HepG2 (cell line): ENCODE measurements around the gene WDR45B. TPM values are rescaled to one million over a fixed set of nuclear protein-coding genes. Genes with fewer than 3 reads are reported as not detected.
A peak's percentile ranks its signal among the peaks of the same experiment; 100 is the strongest.

Experiments used
- FOXP1 ChIP-seq, 2 experiments: fragments of 450-650 bp in 1 of 2; IDR thresholded peaks; 2 replicates each; pipeline ENCODE4 v1.6.1; 2017 to 2018; ENCODE audit warnings: antibody characterized with exemption in 1 of 2
- HOXA3 ChIP-seq: sonication (generic); formaldehyde crosslinking; IDR thresholded peaks from 2 replicates; pipeline ENCODE4 v1.5.0; 2020; ENCODE audit warnings: missing genetic modification reagents
- HOXA7 ChIP-seq: sonication (generic); formaldehyde crosslinking; IDR thresholded peaks from 2 replicates; pipeline ENCODE4 v1.8.1; 2022; ENCODE audit warnings: mild to moderate bottlenecking, missing genetic modification reagents, moderate library complexity
- NCOA2 ChIP-seq: sonication (generic); formaldehyde crosslinking; IDR thresholded peaks from 2 replicates; pipeline ENCODE4 v1.8.0; 2022; ENCODE audit warnings: inconsistent platforms
- NFE2L1 ChIP-seq: sonication (generic); formaldehyde crosslinking; IDR thresholded peaks from 2 replicates; pipeline ENCODE4 v1.4.0; 2020; ENCODE audit warnings: missing genetic modification reagents, mild to moderate bottlenecking, borderline replicate concordance
- PATZ1 ChIP-seq: sonication (generic); formaldehyde crosslinking; IDR thresholded peaks from 2 replicates; pipeline ENCODE4 v1.4.0; 2020; ENCODE audit warnings: missing genetic modification reagents
- PPARG ChIP-seq: conservative IDR thresholded peaks from 2 replicates; pipeline ENCODE4 v1.6.1; 2016; ENCODE audit warnings: missing biosample characterization, missing genetic modification reagents
- SOX13 ChIP-seq, 3 experiments: fragments of 450-650 bp in 1 of 3; sonication (generic) in 1 of 3; formaldehyde crosslinking in 1 of 3; IDR thresholded peaks in 2 of 3; conservative IDR thresholded peaks in 1 of 3; 2 replicates each; pipeline versions ENCODE4 v1.5.0 to v1.6.1; 2016 to 2020; ENCODE audit warnings: antibody characterized with exemption in 1 of 3, mild to moderate bottlenecking in 1 of 3, missing compliant biosample characterization in 1 of 3, missing genetic modification reagents in 1 of 3, moderate library complexity in 1 of 3
- SOX6 ChIP-seq, 2 experiments: fragments of 450-650 bp in 1 of 2; sonication (generic) in 1 of 2; formaldehyde crosslinking in 1 of 2; IDR thresholded peaks; 2 replicates each; pipeline versions ENCODE4 v1.4.0 to v1.6.1; 2017 to 2020; ENCODE audit warnings: antibody characterized with exemption in 1 of 2, mild to moderate bottlenecking in 1 of 2, missing genetic modification reagents in 1 of 2
- ZBTB7B ChIP-seq: sonication (generic); formaldehyde crosslinking; IDR thresholded peaks from 2 replicates; pipeline ENCODE4 v1.4.0; 2020; ENCODE audit warnings: missing genetic modification reagents
- ZNF264 ChIP-seq: sonication (generic); formaldehyde crosslinking; IDR thresholded peaks from 2 replicates; pipeline ENCODE4 v1.4.0; 2020; ENCODE audit warnings: missing genetic modification reagents
- ZNF274 ChIP-seq: sonication (generic); formaldehyde crosslinking; IDR thresholded peaks from 2 replicates; pipeline ENCODE4 v1.5.1; 2020; ENCODE audit warnings: mild to moderate bottlenecking, missing genetic modification reagents
- ZNF280B ChIP-seq: sonication (generic); formaldehyde crosslinking; IDR thresholded peaks from 2 replicates; pipeline ENCODE4 v1.5.0; 2020; ENCODE audit warnings: missing genetic modification reagents, mild to moderate bottlenecking, borderline replicate concordance
- ZNF333 ChIP-seq: sonication (generic); formaldehyde crosslinking; IDR thresholded peaks from 2 replicates; pipeline ENCODE4 v1.4.0; 2020; ENCODE audit warnings: mild to moderate bottlenecking, missing genetic modification reagents, borderline replicate concordance
- ZNF687 ChIP-seq: sonication (generic); formaldehyde crosslinking; IDR thresholded peaks from 2 replicates; pipeline ENCODE4 v1.5.1; 2020; ENCODE audit warnings: mild to moderate bottlenecking, missing genetic modification reagents, moderate library complexity
- polyA plus RNA-seq, 8 experiments: library from polyadenylated mRNA; depleted of rRNA in 3 of 8; stranded (reverse) in 7 of 8; unstranded in 1 of 8; fragments of >200 nt; fragmentation: Illumina TruSeq in 4 of 8; extraction: Trizol in 4 of 8; gene quantifications; 2 replicates each; pipeline versions ENCODE4 v1.2.1 to v1.2.3, GENCODE V29; 2011 to 2016; ENCODE audit warnings: low read depth in 4 of 8, missing spikeins in 1 of 8, mixed read lengths in 1 of 8; ENCODE audit not compliant: insufficient read depth in 1 of 8
- total RNA-seq, 5 experiments: library from RNA; depleted of rRNA; stranded (reverse); fragments of >200 nt; fragmentation: Illumina TruSeq; extraction: Trizol; gene quantifications; 2 replicates each; pipeline ENCODE4 v1.2.3, GENCODE V29; 2016; ENCODE audit warnings: low read depth in 1 of 5

Gene WDR45B
- total and polyA plus RNA-seq, 2 of the 13 experiments (the other 11 are each of a cell fraction or from before 2014, with no cell fraction given): 86.2 to 155 TPM

- TF ChIP-seq ZNF687 (CRISPR knock-in tag): peak; percentile 74
- no peak for TF ChIP-seq SOX6 (IDR thresholded peaks at IDR 0.05)
- peak; percentile 58 for TF ChIP-seq SOX6 (CRISPR knock-in tag; IDR thresholded peaks at IDR 0.05)
- TF ChIP-seq ZNF333 (CRISPR knock-in tag): peak; percentile 64; the same call in 1 of the 2 replicates
- TF ChIP-seq SOX13 (IDR thresholded peaks at IDR 0.05): no peak
- TF ChIP-seq SOX13 (CRISPR knock-in tag; conservative IDR thresholded peaks at IDR 0.05 in 1 of 2, IDR thresholded peaks at IDR 0.05 in 1 of 2): peak in 1 of 2 experiments; percentile 52; a peak in 2 of 4 replicates
- no peak for TF ChIP-seq ZNF264 (CRISPR knock-in tag)
- peak; percentile 40; the same call in 1 of the 2 replicates for TF ChIP-seq ZNF280B (CRISPR knock-in tag)
- TF ChIP-seq HOXA7 (CRISPR knock-in tag): no peak
- no peak for TF ChIP-seq PPARG (CRISPR knock-in tag)
- peak; percentile 37; the same call in 1 of the 2 replicates for TF ChIP-seq PATZ1 (CRISPR knock-in tag)
- TF ChIP-seq NCOA2 (CRISPR knock-in tag): peak; percentile 45; the same call in 1 of the 2 replicates
- TF ChIP-seq FOXP1 (IDR thresholded peaks at IDR 0.05): no peak
- TF ChIP-seq FOXP1 (CRISPR knock-in tag; IDR thresholded peaks at IDR 0.05): peak; percentile 67; the same call in 1 of the 2 replicates
- no peak for TF ChIP-seq NFE2L1 (CRISPR knock-in tag)
- 0 out of 2 replicates have a peak, but pooled peaks have one; percentile 34 for TF ChIP-seq ZBTB7B (CRISPR knock-in tag)
- peak; percentile 53 for TF ChIP-seq HOXA3 (CRISPR knock-in tag)
- TF ChIP-seq ZNF274 (CRISPR knock-in tag): no peak
Observed at GRCh38 chr17:82566129-82566960, 81.9 kb downstream of the WDR45B start (continued).
